KMS-11 (cell line): ENCODE results near the gene SLC23A3.
"Not testable (repeated sequence)": the region's sequence is repeated elsewhere in the genome, so short reads cannot be mapped to it uniquely, and the experiment has no call there.

Experiments
- H2AFZ ChIP-seq: fragments of 200-600 bp; sonication (generic); 2 replicates; pipeline ENCODE4 v1.6.1; 2016; ENCODE audit warnings: antibody characterized with exemption, mixed run types, low read depth
- H3K27ac ChIP-seq: fragments of 200-600 bp; sonication (generic); 2 replicates; pipeline ENCODE4 v1.6.1; 2016; ENCODE audit warnings: mild to moderate bottlenecking, mixed run types
- H3K27me3 ChIP-seq: fragments of 200-600 bp; sonication (generic); 2 replicates; pipeline ENCODE4 v1.6.1; 2017; ENCODE audit warnings: mild to moderate bottlenecking, low read depth, mixed run types, moderate library complexity; ENCODE audit not compliant: insufficient read depth
- H3K36me3 ChIP-seq: fragments of 200-600 bp; sonication (generic); 2 replicates; pipeline ENCODE4 v1.6.1; 2017; ENCODE audit warnings: mild to moderate bottlenecking, mixed run types; ENCODE audit not compliant: insufficient read depth
- H3K4me1 ChIP-seq: fragments of 200-600 bp; sonication (generic); 2 replicates; pipeline ENCODE4 v1.6.1; 2016; ENCODE audit warnings: mild to moderate bottlenecking, low read depth, mixed run types; ENCODE audit not compliant: poor library complexity, severe bottlenecking
- H3K4me2 ChIP-seq: fragments of 200-600 bp; sonication (generic); 2 replicates; pipeline ENCODE4 v1.7.0; 2016; ENCODE audit warnings: mild to moderate bottlenecking, mixed run types
- H3K4me3 ChIP-seq: fragments of 200-600 bp; sonication (generic); IDR thresholded peaks from 2 replicates; pipeline ENCODE4 v1.6.1; 2017; ENCODE audit warnings: low read depth, low read length, mixed read lengths; ENCODE audit not compliant: insufficient read depth
- H3K79me2 ChIP-seq: fragments of 200-600 bp; sonication (generic); 2 replicates; pipeline ENCODE4 v1.6.1; 2016; ENCODE audit warnings: low read depth, mixed run types; ENCODE audit not compliant: insufficient read depth
- H3K9ac ChIP-seq: fragments of 200-600 bp; sonication (generic); 2 replicates; pipeline ENCODE4 v1.6.1; 2016; ENCODE audit warnings: mild to moderate bottlenecking, mixed run types
- H4K20me1 ChIP-seq: fragments of 200-600 bp; sonication (generic); 2 replicates; pipeline ENCODE4 v1.6.1; 2016; ENCODE audit warnings: mild to moderate bottlenecking, mixed run types; ENCODE audit not compliant: insufficient read depth
- CTCF ChIP-seq: fragments of 200-600 bp; sonication (generic); conservative IDR thresholded peaks from 2 replicates; pipeline ENCODE4 v1.6.1; 2017; ENCODE audit warnings: low read depth, mild to moderate bottlenecking, antibody characterized with exemption, low read length, moderate library complexity, mixed read lengths

Gene SLC23A3

GRCh38 chr2:219206328-219207133, 36.7 kb upstream of the SLC23A3 start, which contains the start of gene ZFAND2B:
Gene ZFAND2B (plus strand): TSS chr2:219206782. CDS start chr2:219206988, 206 bp downstream.
- peak within 1 kb of the TSS; percentile 74 for H3K9ac ChIP-seq
- H2AFZ ChIP-seq, result peak within 1 kb of the TSS; percentile 77
- peak within 1 kb of the TSS; percentile 80 for H3K4me3 ChIP-seq
- no peak for TF ChIP-seq CTCF
- H4K20me1 ChIP-seq, result no peaks in the 10 kb centered on the region
- peaks cover 18% of the 10 kb centered on the region for H3K4me1 ChIP-seq
- H3K27ac ChIP-seq, result peak within 1 kb of the TSS; percentile 69
- no peaks in the 10 kb centered on the region for H3K79me2 ChIP-seq
- peak within 1 kb of the TSS; percentile 74 for H3K4me2 ChIP-seq
- no peaks in the 10 kb centered on the region for H3K36me3 ChIP-seq
- H3K27me3 ChIP-seq, result no peaks in the 10 kb centered on the region

- Histone ChIP-seq H3K4me3 (peak overlapping the region; percentile 80), H3K9ac (peak overlapping the region; percentile 74), H4K20me1 (no peaks in the 10 kb centered on the region), H3K79me2 (no peaks in the 10 kb centered on the region), H3K4me2 (peak overlapping the region; percentile 74), H3K36me3 (no peaks in the 10 kb centered on the region), H3K27ac (peak overlapping the region; percentile 69), H3K27me3 (no peaks in the 10 kb centered on the region), H3K4me1 (peaks cover 18% of the 10 kb centered on the region), H2AFZ (peak overlapping the region; percentile 77)
- TF ChIP-seq CTCF, result no peak
Measured at GRCh38 chr2:219205981-219206327, 36.1 kb upstream of the SLC23A3 start.

- peaks cover 18% of the 10 kb centered on the region for H3K4me1 ChIP-seq
- H4K20me1 ChIP-seq, result no peaks in the 10 kb centered on the region
- H3K9ac ChIP-seq, result no peak overlapping the region
Measured at GRCh38 chr2:219205165-219205538, 35.3 kb upstream of the SLC23A3 start.

GRCh38 chr2:219204425-219205164, 34.8 kb upstream of the SLC23A3 start:
- H3K4me2 ChIP-seq, result no peak overlapping the region
- TF ChIP-seq CTCF, result no peak
- no peaks in the 10 kb centered on the region for H3K79me2 ChIP-seq
- no peak overlapping the region for H2AFZ ChIP-seq
- H3K27ac ChIP-seq, result no peak overlapping the region
- H3K27me3 ChIP-seq, result no peaks in the 10 kb centered on the region
- H4K20me1 ChIP-seq, result no peaks in the 10 kb centered on the region
- no peak overlapping the region for H3K9ac ChIP-seq
- H3K36me3 ChIP-seq, result no peaks in the 10 kb centered on the region
- H3K4me1 ChIP-seq, result peaks cover 18% of the 10 kb centered on the region
- no peak overlapping the region for H3K4me3 ChIP-seq

More at GRCh38 chr2:219205165-219205538, 35.3 kb upstream of the SLC23A3 start:
- no peak overlapping the region for H3K4me2 ChIP-seq
- H3K27me3 ChIP-seq, result no peaks in the 10 kb centered on the region
- H3K4me3 ChIP-seq, result no peak overlapping the region
- TF ChIP-seq CTCF, result no peak
- no peaks in the 10 kb centered on the region for H3K36me3 ChIP-seq
- no peaks in the 10 kb centered on the region for H3K79me2 ChIP-seq
- H3K27ac ChIP-seq, result no peak overlapping the region
- no peak overlapping the region for H2AFZ ChIP-seq

- not testable (repeated sequence) for H4K20me1 ChIP-seq, H3K9ac ChIP-seq, H3K4me2 ChIP-seq, H3K36me3 ChIP-seq, H3K79me2 ChIP-seq, H3K4me3 ChIP-seq, H3K27ac ChIP-seq, H2AFZ ChIP-seq, H3K27me3 ChIP-seq
- peaks cover 11% of the 10 kb centered on the region for H3K4me1 ChIP-seq
Measured at GRCh38 chr2:219201331-219201730, 31.5 kb upstream of the SLC23A3 start.

- H3K4me3 ChIP-seq, H3K4me1 ChIP-seq, H2AFZ ChIP-seq, H4K20me1 ChIP-seq, H3K4me2 ChIP-seq, H3K36me3 ChIP-seq, H3K79me2 ChIP-seq, H3K27ac ChIP-seq, H3K27me3 ChIP-seq, H3K9ac ChIP-seq: not testable (repeated sequence)
Measured at GRCh38 chr2:219200502-219201326, 30.9 kb upstream of the SLC23A3 start.
